HL-60 (cell line): ENCODE measurements around the gene TM7SF2.

Experiments used
- DNase-seq, 2 experiments: peaks; one replicate each; pipeline ENCODE4 v3.0.0-alpha.2; 2010 to 2020; ENCODE audit warnings: low read depth in 1 of 2, low spot score in 1 of 2
- H3K27ac ChIP-seq: fragments of 250-450 bp; sonication (Bioruptor Pico); replicated peaks from 2 replicates; pipeline ENCODE4 v1.5.1; 2020; ENCODE audit warnings: mild to moderate bottlenecking, moderate library complexity
- H3K27me3 ChIP-seq: fragments of 250-450 bp; sonication (Bioruptor Pico); 2 replicates; pipeline ENCODE4 v1.5.1; 2021; ENCODE audit warnings: mild to moderate bottlenecking, moderate library complexity; ENCODE audit not compliant: insufficient read depth, poor library complexity, severe bottlenecking
- H3K4me3 ChIP-seq: replicated peaks from 2 replicates; pipeline ENCODE4 v1.5.1; 2011; ENCODE audit warnings: mild to moderate bottlenecking, control low read depth, low read length; ENCODE audit not compliant: insufficient read depth
- CTCF ChIP-seq: IDR thresholded peaks from one replicate; pipeline ENCODE4 v1.5.1; 2011; ENCODE audit warnings: low read length, control low read depth, inconsistent platforms; ENCODE audit not compliant: insufficient read depth
- GABPA ChIP-seq: IDR thresholded peaks from 2 replicates; pipeline ENCODE4 v1.6.1; 2012; ENCODE audit warnings: low read depth
- POLR2AphosphoS5 ChIP-seq: IDR thresholded peaks from 2 replicates; pipeline ENCODE4 v1.6.1; 2012; ENCODE audit warnings: low read depth
- REST ChIP-seq: IDR thresholded peaks from 2 replicates; pipeline ENCODE4 v1.6.1; 2012; ENCODE audit warnings: low read depth; ENCODE audit not compliant: insufficient replicate concordance
- SPI1 ChIP-seq: IDR thresholded peaks from 2 replicates; pipeline ENCODE4 v1.6.1; 2012; ENCODE audit warnings: low read depth, mild to moderate bottlenecking, borderline replicate concordance

The TM7SF2 gene

GRCh38 chr11:65126624-65127274 lies 15.1 kb downstream of the TM7SF2 start:
- Histone ChIP-seq H3K27me3 (no peaks in the 10 kb centered on the region), H3K27ac (no peak overlapping the region), H3K4me3 (no peak overlapping the region)
- TF ChIP-seq CTCF (no peak), POLR2AphosphoS5 (peak; percentile 73; the same call in 1 of the 2 replicates)
- no peak for DNase-seq

- TF ChIP-seq SPI1: no peak
- TF ChIP-seq POLR2AphosphoS5: no peak; the same call in 1 of the 2 replicates
- no peak for TF ChIP-seq CTCF
- TF ChIP-seq REST: no peak
- no peak for TF ChIP-seq GABPA
- DNase-seq: no peak
- Histone ChIP-seq H3K4me3 (no peak overlapping the region), H3K27me3 (no peaks in the 10 kb centered on the region), H3K27ac (no peak overlapping the region)
These were observed 16.0 kb downstream of the TM7SF2 start for GRCh38 chr11:65127473-65128181.

- Histone ChIP-seq H3K4me3 (no peak overlapping the region), H3K27ac (no peak overlapping the region), H3K27me3 (no peaks in the 10 kb centered on the region)
- TF ChIP-seq GABPA (no peak), POLR2AphosphoS5 (no peak; the same call in none of the 2 replicates), CTCF (no peak), SPI1 (no peak)
- no peak for DNase-seq
These were observed 16.8 kb downstream of the TM7SF2 start for GRCh38 chr11:65128182-65129145.

GRCh38 chr11:65129649-65130441 lies 18.2 kb downstream of the TM7SF2 start:
- H3K27ac ChIP-seq: no peak overlapping the region
- TF ChIP-seq REST (no peak), CTCF (no peak), SPI1 (no peak), GABPA (no peak), POLR2AphosphoS5 (no peak)
- no peak overlapping the region for H3K4me3 ChIP-seq
- no peak for DNase-seq
- no peaks in the 10 kb centered on the region for H3K27me3 ChIP-seq
